ENCODE results near the gene RAPSN. TPM values are rescaled to one million over a fixed set of nuclear protein-coding genes. Genes with fewer than 3 reads are reported as not detected.
"Not testable (repeated sequence)": the region's sequence is repeated elsewhere in the genome, so short reads cannot be mapped to it uniquely, and the experiment has no call there.

RAPSN gene
- total RNA-seq, 1 experiment from 2014 or later = 2.0 TPM

DNA sequence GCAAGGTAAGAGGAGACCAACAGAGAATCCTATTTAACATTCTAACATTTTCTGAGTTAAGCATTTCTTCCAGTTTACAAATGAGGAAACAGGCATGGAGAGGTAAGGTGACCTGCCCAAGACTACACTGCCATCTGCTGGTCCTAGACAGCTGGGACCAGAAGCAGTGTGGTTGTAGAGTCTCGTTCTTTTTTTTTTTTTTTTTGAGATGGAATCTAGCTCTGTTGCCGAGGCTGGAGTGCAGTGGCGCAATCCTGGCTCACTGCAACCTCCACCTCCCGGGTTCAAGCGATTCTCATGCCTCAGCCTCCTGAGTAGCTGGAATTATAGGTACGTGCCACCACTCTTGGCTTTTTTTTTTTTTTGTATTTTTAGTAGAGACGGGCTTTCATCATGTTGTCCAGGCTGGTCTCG is 5.3 kb upstream of the RAPSN start:
- Mint-ChIP-seq H3K27ac (ENCODE audit: unreplicated experiment) (peak overlapping the region; percentile 40), H3K36me3 (ENCODE audit: insufficient read depth, unreplicated experiment) (peaks cover 42% of the 10 kb centered on the region)
- ChIA-PET POLR2A (interaction anchor here (1.0 kb wide), 1 partner anchor 28 kb away, joined by 4 read pairs; the partner anchor contains the start of gene PSMC3), CTCF (interaction anchor here (0.6 to 1.2 kb wide), 28 partner anchors 9 to 507 kb away, joined by 3 to 15 read pairs (median 4); partner anchors contain the start of genes ACP2, DDB2 and PSMC3)
- H3K4me3 ChIP-seq (ENCODE audit: low read depth, low read length); H3K27me3 Mint-ChIP-seq (ENCODE audit: insufficient read depth, unreplicated experiment); H3K4me3 Mint-ChIP-seq (ENCODE audit: unreplicated experiment); H3K9me3 Mint-ChIP-seq (ENCODE audit: unreplicated experiment); H3K9me3 ChIP-seq; H3K27me3 ChIP-seq (replicated peaks; ENCODE audit: control insufficient read depth, insufficient read depth, low read length); BruUV-seq (replicated peaks); H3K4me1 Mint-ChIP-seq (ENCODE audit: low read depth, unreplicated experiment); H3K36me3 ChIP-seq (ENCODE audit: control insufficient read depth, insufficient read depth, low read length); H3K4me1 ChIP-seq: not testable (repeated sequence)
- intact Hi-C loops (cut with micrococcal nuclease; ENCODE audit: unreplicated experiment) = loop anchor here (1.0 kb wide), 1 partner anchor 80 kb away; no protein-coding TSS in a partner anchor
- TF ChIP-seq, protein P1, sequence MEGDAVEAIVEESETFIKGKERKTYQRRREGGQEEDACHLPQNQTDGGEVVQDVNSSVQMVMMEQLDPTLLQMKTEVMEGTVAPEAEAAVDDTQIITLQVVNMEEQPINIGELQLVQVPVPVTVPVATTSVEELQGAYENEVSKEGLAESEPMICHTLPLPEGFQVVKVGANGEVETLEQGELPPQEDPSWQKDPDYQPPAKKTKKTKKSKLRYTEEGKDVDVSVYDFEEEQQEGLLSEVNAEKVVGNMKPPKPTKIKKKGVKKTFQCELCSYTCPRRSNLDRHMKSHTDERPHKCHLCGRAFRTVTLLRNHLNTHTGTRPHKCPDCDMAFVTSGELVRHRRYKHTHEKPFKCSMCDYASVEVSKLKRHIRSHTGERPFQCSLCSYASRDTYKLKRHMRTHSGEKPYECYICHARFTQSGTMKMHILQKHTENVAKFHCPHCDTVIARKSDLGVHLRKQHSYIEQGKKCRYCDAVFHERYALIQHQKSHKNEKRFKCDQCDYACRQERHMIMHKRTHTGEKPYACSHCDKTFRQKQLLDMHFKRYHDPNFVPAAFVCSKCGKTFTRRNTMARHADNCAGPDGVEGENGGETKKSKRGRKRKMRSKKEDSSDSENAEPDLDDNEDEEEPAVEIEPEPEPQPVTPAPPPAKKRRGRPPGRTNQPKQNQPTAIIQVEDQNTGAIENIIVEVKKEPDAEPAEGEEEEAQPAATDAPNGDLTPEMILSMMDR (IDR thresholded peaks at IDR 0.05; ENCODE audit: insufficient read depth in 1 of 2, low read depth in 1 of 2, low read length in 1 of 2, severe bottlenecking in 1 of 2, unreplicated experiment in 1 of 2) = peak; percentile 67 to 93
- DNase-seq = peak; percentile 83 to 88

- no peak for DNase-seq
- H3K4me3 Mint-ChIP-seq (ENCODE audit: unreplicated experiment) = no peak overlapping the region
- TF ChIP-seq, protein P1 (IDR thresholded peaks at IDR 0.05; ENCODE audit: insufficient read depth in 1 of 2, low read depth in 1 of 2, low read length in 1 of 2, severe bottlenecking in 1 of 2, unreplicated experiment in 1 of 2) = no peak
- POLR2A ChIA-PET = no interaction called here
- Histone ChIP-seq H3K4me3 (ENCODE audit: low read depth, low read length) (no peak overlapping the region), H3K27me3 (replicated peaks; ENCODE audit: control insufficient read depth, insufficient read depth, low read length) (no peaks in the 10 kb centered on the region), H3K4me1 (no peaks in the 10 kb centered on the region), H3K36me3 (ENCODE audit: control insufficient read depth, insufficient read depth, low read length) (no peaks in the 10 kb centered on the region), H3K9me3 (no peaks in the 10 kb centered on the region)
- no peaks in the 10 kb centered on the region for H3K4me1 Mint-ChIP-seq (ENCODE audit: low read depth, unreplicated experiment)
- intact Hi-C loops (cut with micrococcal nuclease; ENCODE audit: unreplicated experiment) = no loop called here
- peaks cover 39% of the 10 kb centered on the region for H3K36me3 Mint-ChIP-seq (ENCODE audit: insufficient read depth, unreplicated experiment)
- no peak overlapping the region for H3K27ac Mint-ChIP-seq (ENCODE audit: unreplicated experiment)
- BruUV-seq (replicated peaks) = no TSS peak
- no peaks in the 10 kb centered on the region for H3K27me3 Mint-ChIP-seq (ENCODE audit: insufficient read depth, unreplicated experiment)
- H3K9me3 Mint-ChIP-seq (ENCODE audit: unreplicated experiment) = no peaks in the 10 kb centered on the region
- CTCF ChIA-PET = interaction anchor here (0.7 to 1.2 kb wide), 4 partner anchors 10 to 190 kb away, joined by 3 to 15 read pairs (median 3); no protein-coding TSS in a partner anchor
Observed at GRCh38 chr11:47453365-47453764, 4.4 kb upstream of the RAPSN start.

GRCh38 chr11:47451990-47452389 is 3.1 kb upstream of the RAPSN start:
- Histone ChIP-seq H3K4me1 (no peaks in the 10 kb centered on the region), H3K9me3 (no peaks in the 10 kb centered on the region), H3K4me3 (ENCODE audit: low read depth, low read length) (no peak overlapping the region), H3K27me3 (replicated peaks; ENCODE audit: control insufficient read depth, insufficient read depth, low read length) (no peaks in the 10 kb centered on the region), H3K36me3 (ENCODE audit: control insufficient read depth, insufficient read depth, low read length) (no peaks in the 10 kb centered on the region)
- intact Hi-C loops (cut with micrococcal nuclease; ENCODE audit: unreplicated experiment) = no loop called here
- ChIA-PET CTCF (no interaction called here), POLR2A (no interaction called here)
- H3K9me3 Mint-ChIP-seq (ENCODE audit: unreplicated experiment) = no peaks in the 10 kb centered on the region
- H3K27me3 Mint-ChIP-seq (ENCODE audit: insufficient read depth, unreplicated experiment) = no peaks in the 10 kb centered on the region
- H3K4me1 Mint-ChIP-seq (ENCODE audit: low read depth, unreplicated experiment) = no peaks in the 10 kb centered on the region
- no TSS peak for BruUV-seq (replicated peaks)
- no peak for DNase-seq
- H3K36me3 Mint-ChIP-seq (ENCODE audit: insufficient read depth, unreplicated experiment) = peaks cover 38% of the 10 kb centered on the region
- no peak overlapping the region for H3K4me3 Mint-ChIP-seq (ENCODE audit: unreplicated experiment)
- H3K27ac Mint-ChIP-seq (ENCODE audit: unreplicated experiment) = no peak overlapping the region
- TF ChIP-seq, protein P1 (IDR thresholded peaks at IDR 0.05; ENCODE audit: insufficient read depth in 1 of 2, low read depth in 1 of 2, low read length in 1 of 2, severe bottlenecking in 1 of 2, unreplicated experiment in 1 of 2) = no peak

Data from Caco-2 (cell line).